H9 (cell line): ENCODE results near the gene PRTG. TPM values are rescaled to one million over a fixed set of nuclear protein-coding genes. Genes with fewer than 3 reads are reported as not detected.

Experiments used
- DNase-seq: peaks from one replicate; pipeline ENCODE4 v3.0.0-alpha.2; 2017
- H2AFZ ChIP-seq: one replicate; pipeline ENCODE4 v1.6.1; 2013; ENCODE audit warnings: mild to moderate bottlenecking, low read length, control low read depth, moderate library complexity
- H2AK5ac ChIP-seq: 2 replicates; pipeline ENCODE4 v1.6.1; 2013; ENCODE audit warnings: low read length, control low read depth, mixed read lengths; ENCODE audit not compliant: insufficient read length
- H2BK120ac ChIP-seq: one replicate; pipeline ENCODE4 v1.6.1; 2013; ENCODE audit warnings: low read depth, mild to moderate bottlenecking, low read length, control low read depth, inconsistent platforms; ENCODE audit not compliant: poor library complexity, severe bottlenecking
- H2BK12ac ChIP-seq: 2 replicates; pipeline ENCODE4 v1.6.1; 2013; ENCODE audit warnings: low read length, control low read depth, mixed read lengths, low read depth; ENCODE audit not compliant: insufficient read length
- H2BK15ac ChIP-seq: 2 replicates; pipeline ENCODE4 v1.6.1; 2013; ENCODE audit warnings: low read depth, low read length, control low read depth
- H2BK20ac ChIP-seq: one replicate; pipeline ENCODE4 v1.6.1; 2013; ENCODE audit warnings: low read depth, mild to moderate bottlenecking, low read length, control low read depth, inconsistent platforms; ENCODE audit not compliant: poor library complexity, severe bottlenecking
- H2BK5ac ChIP-seq: 2 replicates; pipeline ENCODE4 v1.6.1; 2013; ENCODE audit warnings: low read length, control low read depth, mixed read lengths; ENCODE audit not compliant: insufficient read length
- H3K14ac ChIP-seq: 2 replicates; pipeline ENCODE4 v1.6.1; 2013; ENCODE audit warnings: low read length, control low read depth; ENCODE audit not compliant: insufficient read depth
- H3K18ac ChIP-seq: 2 replicates; pipeline ENCODE4 v1.6.1; 2013; ENCODE audit warnings: low read depth, mild to moderate bottlenecking, mixed read lengths, low read length, control low read depth; ENCODE audit not compliant: insufficient read length
- H3K23ac ChIP-seq: 2 replicates; pipeline ENCODE4 v1.6.1; 2013; ENCODE audit warnings: low read length, control low read depth, mixed read lengths, low read depth; ENCODE audit not compliant: insufficient read length
- H3K23me2 ChIP-seq: 2 replicates; pipeline ENCODE4 v1.6.1; 2013; ENCODE audit warnings: low read depth, mild to moderate bottlenecking, mixed read lengths, low read length, control low read depth; ENCODE audit not compliant: insufficient read length, poor library complexity, severe bottlenecking
- H3K27ac ChIP-seq: 2 replicates; pipeline ENCODE4 v1.5.1; 2013; ENCODE audit warnings: low read length, control low read depth, mixed read lengths, low read depth; ENCODE audit not compliant: insufficient read length
- H3K27me3 ChIP-seq: 2 replicates; pipeline ENCODE4 v1.6.1; 2013; ENCODE audit warnings: low read length, control low read depth, inconsistent platforms; ENCODE audit not compliant: insufficient read depth
- H3K4ac ChIP-seq: 2 replicates; pipeline ENCODE4 v1.6.1; 2013; ENCODE audit warnings: low read depth, mild to moderate bottlenecking, control low read depth, inconsistent platforms, low read length, moderate library complexity
- H3K4me1 ChIP-seq: 2 replicates; pipeline ENCODE4 v1.6.1; 2013; ENCODE audit warnings: low read length, control low read depth, inconsistent platforms; ENCODE audit not compliant: insufficient read depth
- H3K4me2 ChIP-seq: 2 replicates; pipeline ENCODE4 v1.6.1; 2013; ENCODE audit warnings: low read length, control low read depth, mixed read lengths; ENCODE audit not compliant: insufficient read length, insufficient read depth
- H3K56ac ChIP-seq: 2 replicates; pipeline ENCODE4 v1.6.1; 2013; ENCODE audit warnings: low read depth, mild to moderate bottlenecking, mixed read lengths, low read length, control low read depth; ENCODE audit not compliant: insufficient read length
- H3K79me1 ChIP-seq: 2 replicates; pipeline ENCODE4 v1.6.1; 2013; ENCODE audit warnings: low read depth, mild to moderate bottlenecking, moderate library complexity, low read length, control low read depth, inconsistent platforms; ENCODE audit not compliant: insufficient read depth, poor library complexity, severe bottlenecking
- H3K79me2 ChIP-seq: 2 replicates; pipeline ENCODE4 v1.6.1; 2013; ENCODE audit warnings: low read length, control low read depth, inconsistent platforms; ENCODE audit not compliant: insufficient read depth
- H3K9ac ChIP-seq: 2 replicates; pipeline ENCODE4 v1.6.1; 2013; ENCODE audit warnings: low read length, control low read depth, mixed read lengths; ENCODE audit not compliant: insufficient read length; ENCODE audit errors: extremely low read depth
- H3K9me3 ChIP-seq: one replicate; pipeline ENCODE4 v1.6.1; 2013; ENCODE audit warnings: low read depth, low read length, inconsistent platforms; ENCODE audit not compliant: control insufficient read depth
- H3T11ph ChIP-seq: one replicate; pipeline ENCODE4 v1.6.1; 2013; ENCODE audit warnings: mild to moderate bottlenecking, low read length, control low read depth, inconsistent platforms
- H4K20me1 ChIP-seq: one replicate; pipeline ENCODE4 v1.6.1; 2013; ENCODE audit not compliant: control insufficient read depth, insufficient read length, insufficient read depth
- H4K5ac ChIP-seq: 2 replicates; pipeline ENCODE4 v1.6.1; 2013; ENCODE audit warnings: low read depth, mild to moderate bottlenecking, mixed read lengths, low read length, control low read depth; ENCODE audit not compliant: insufficient read length
- H4K8ac ChIP-seq: replicated peaks from 2 replicates; pipeline ENCODE4 v1.6.1; 2013; ENCODE audit warnings: low read length, control low read depth, mixed read lengths, low read depth; ENCODE audit not compliant: insufficient read length
- H4K91ac ChIP-seq: 2 replicates; pipeline ENCODE4 v1.6.1; 2013; ENCODE audit warnings: low read depth, mild to moderate bottlenecking, moderate library complexity, mixed read lengths, low read length, control low read depth; ENCODE audit not compliant: insufficient read length
- H3K27ac Mint-ChIP-seq, 3 experiments: 2 replicates in 2 of 3; 3 replicates in 1 of 3; pipeline ENCODE4 v1.8.0; 2020 to 2021; ENCODE audit warnings: mixed read lengths in 3 of 3, mild to moderate bottlenecking in 1 of 3, moderate library complexity in 1 of 3
- H3K27me3 Mint-ChIP-seq: 2 replicates; pipeline ENCODE4 v1.8.0; 2021; ENCODE audit warnings: low read depth, mild to moderate bottlenecking, moderate library complexity, mixed read lengths
- H3K36me3 Mint-ChIP-seq, 3 experiments: 2 replicates in 2 of 3; 3 replicates in 1 of 3; pipeline ENCODE4 v1.8.0; 2020 to 2021; ENCODE audit warnings: low read depth in 3 of 3, mixed read lengths in 3 of 3; ENCODE audit not compliant: insufficient read depth in 1 of 3
- H3K4me1 Mint-ChIP-seq, 2 experiments: 2 replicates each; pipeline ENCODE4 v1.8.0; 2020; ENCODE audit warnings: mixed read lengths in 2 of 2
- H3K4me3 Mint-ChIP-seq, 2 experiments: 2 replicates in 1 of 2; 3 replicates in 1 of 2; pipeline ENCODE4 v1.8.0; 2020 to 2021; ENCODE audit warnings: mild to moderate bottlenecking in 2 of 2, mixed read lengths in 2 of 2, moderate library complexity in 1 of 2
- H3K9me3 Mint-ChIP-seq, 2 experiments: 2 replicates in 1 of 2; 3 replicates in 1 of 2; pipeline ENCODE4 v1.8.0; 2020; ENCODE audit warnings: mild to moderate bottlenecking in 2 of 2, mixed read lengths in 2 of 2, moderate library complexity in 1 of 2
- WGBS: extraction: QIAGEN DNeasy Blood & Tissue Kit; methylation state at CpG from one replicate; pipeline ENCODE4 v1.1.7; 2013; ENCODE audit warnings: missing lambda C conversion rate, low lambda C conversion rate, mixed read lengths; ENCODE audit not compliant: insufficient read length; ENCODE audit errors: extremely low coverage; 5-methylcytosine and 5-hydroxymethylcytosine counted together
- total RNA-seq: library from RNA; stranded (reverse); gene quantifications from 2 replicates; pipeline ENCODE4 v1.2.1, GENCODE V29; 2021
- TF ChIP-seq, protein P1 (sequence below): fragments of 200-600 bp; sonication (generic); conservative IDR thresholded peaks from 3 replicates; pipeline ENCODE4 v1.8.0; 2021; ENCODE audit warnings: antibody characterized with exemption, mild to moderate bottlenecking

PRTG gene
- total RNA-seq, 1 experiment from 2014 or later = 5.7 TPM

GRCh38 chr15:55652359-55652758 lies 90.6 kb downstream of the PRTG start:
- no peak for DNase-seq
- Mint-ChIP-seq H3K4me3 (no peak overlapping the region), H3K27me3 (no peaks in the 10 kb centered on the region), H3K9me3 (no peaks in the 10 kb centered on the region), H3K27ac (0 out of 7 replicates have a peak overlapping the region, but pooled peaks of 1 of the 3 experiments have one; percentile 47), H3K4me1 (peaks cover 10 to 31% of the 10 kb centered on the region in 2 experiments), H3K36me3 (no peaks in the 10 kb centered on the region)
- no peak overlapping the region for H2BK12ac ChIP-seq
- no peak overlapping the region for H3K4ac ChIP-seq
- no peak overlapping the region for H2BK5ac ChIP-seq
- H4K5ac ChIP-seq = no peak overlapping the region
- TF ChIP-seq, protein P1, sequence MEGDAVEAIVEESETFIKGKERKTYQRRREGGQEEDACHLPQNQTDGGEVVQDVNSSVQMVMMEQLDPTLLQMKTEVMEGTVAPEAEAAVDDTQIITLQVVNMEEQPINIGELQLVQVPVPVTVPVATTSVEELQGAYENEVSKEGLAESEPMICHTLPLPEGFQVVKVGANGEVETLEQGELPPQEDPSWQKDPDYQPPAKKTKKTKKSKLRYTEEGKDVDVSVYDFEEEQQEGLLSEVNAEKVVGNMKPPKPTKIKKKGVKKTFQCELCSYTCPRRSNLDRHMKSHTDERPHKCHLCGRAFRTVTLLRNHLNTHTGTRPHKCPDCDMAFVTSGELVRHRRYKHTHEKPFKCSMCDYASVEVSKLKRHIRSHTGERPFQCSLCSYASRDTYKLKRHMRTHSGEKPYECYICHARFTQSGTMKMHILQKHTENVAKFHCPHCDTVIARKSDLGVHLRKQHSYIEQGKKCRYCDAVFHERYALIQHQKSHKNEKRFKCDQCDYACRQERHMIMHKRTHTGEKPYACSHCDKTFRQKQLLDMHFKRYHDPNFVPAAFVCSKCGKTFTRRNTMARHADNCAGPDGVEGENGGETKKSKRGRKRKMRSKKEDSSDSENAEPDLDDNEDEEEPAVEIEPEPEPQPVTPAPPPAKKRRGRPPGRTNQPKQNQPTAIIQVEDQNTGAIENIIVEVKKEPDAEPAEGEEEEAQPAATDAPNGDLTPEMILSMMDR = no peak
- H3K23me2 ChIP-seq = no peaks in the 10 kb centered on the region
- no CpG with 5 or more reads among the region's 7 CpGs for WGBS
- H3K9ac ChIP-seq = no peak overlapping the region
- no peaks in the 10 kb centered on the region for H3K27me3 ChIP-seq
- no peak overlapping the region for H4K8ac ChIP-seq
- no peaks in the 10 kb centered on the region for H3K9me3 ChIP-seq
- H3K79me1 ChIP-seq = no peaks in the 10 kb centered on the region
- H2AFZ ChIP-seq = no peak overlapping the region
- no peaks in the 10 kb centered on the region for H4K20me1 ChIP-seq
- no peak overlapping the region for H2BK15ac ChIP-seq
- no peak overlapping the region for H3K27ac ChIP-seq
- H2AK5ac ChIP-seq = no peak overlapping the region
- no peaks in the 10 kb centered on the region; the same call in 1 of the 2 replicates for H3K4me1 ChIP-seq
- H3K14ac ChIP-seq = no peak overlapping the region
- no peak overlapping the region for H3K4me2 ChIP-seq
- H2BK20ac ChIP-seq = no peak overlapping the region
- no peaks in the 10 kb centered on the region for H3K79me2 ChIP-seq
- no peak overlapping the region for H2BK120ac ChIP-seq
- H3T11ph ChIP-seq = no peak overlapping the region
- H3K18ac ChIP-seq = no peak overlapping the region
- no peak overlapping the region for H3K56ac ChIP-seq
- no peak overlapping the region for H4K91ac ChIP-seq
- no peak overlapping the region for H3K23ac ChIP-seq
